ENCODE measurements around the gene SLC32A1. TPM values are rescaled to one million over a fixed set of nuclear protein-coding genes. Genes with fewer than 3 reads are reported as not detected.
A peak's percentile ranks its signal among the peaks of the same experiment; 100 is the strongest.

The SLC32A1 gene
- total and polyA plus RNA-seq, 7 donors, result not detected

GRCh38 chr20:38759106-38759505 lies 34.8 kb downstream of the SLC32A1 start:
- Histone ChIP-seq H3K27ac (no peak overlapping the region), H3K9me3 (no peaks in the 10 kb centered on the region), H3K4me1 (no peaks in the 10 kb centered on the region), H3K4me3 (no peak overlapping the region), H3K27me3 (ENCODE audit: insufficient read depth in 3 of 3, low read length in 2 of 3) (no peaks in the 10 kb centered on the region), H3K36me3 (ENCODE audit: insufficient read depth in 1 of 2, low read depth in 1 of 2) (peaks cover 16 to 95% of the 10 kb centered on the region in 2 donors)
- intact Hi-C loops (cut with DNase I), result loop anchor here in 1 of 2 donors (5.0 kb wide), 1 partner anchor 232 kb away; no protein-coding TSS in a partner anchor
- DNase-seq (no peak), ATAC-seq (no peak)
- 58 to 85% (median 68%) methylated on average over 7 of the region's 7 CpGs for WGBS, 3 donors
- no peak for TF ChIP-seq CTCF (IDR thresholded peaks at IDR 0.05)

GRCh38 chr20:38760978-38761377 lies 36.7 kb downstream of the SLC32A1 start:
- intact Hi-C loops (cut with DNase I), result no loop called here
- ATAC-seq (no peak), DNase-seq (no peak)
- WGBS, 3 donors, result 95 to 97% (median 96%) methylated on average over 4 of the region's 4 CpGs
- Histone ChIP-seq H3K27ac (no peak overlapping the region), H3K4me3 (no peak overlapping the region), H3K9me3 (no peaks in the 10 kb centered on the region), H3K4me1 (no peaks in the 10 kb centered on the region), H3K27me3 (ENCODE audit: insufficient read depth in 3 of 3, low read length in 2 of 3) (no peaks in the 10 kb centered on the region), H3K36me3 (ENCODE audit: insufficient read depth in 1 of 2, low read depth in 1 of 2) (peaks cover 20 to 96% of the 10 kb centered on the region in 2 donors)
- TF ChIP-seq CTCF (IDR thresholded peaks at IDR 0.05), result no peak

GRCh38 chr20:38762174-38762573 lies 37.9 kb downstream of the SLC32A1 start:
- Histone ChIP-seq H3K36me3 (ENCODE audit: insufficient read depth in 1 of 2, low read depth in 1 of 2) (peaks cover 20 to 96% of the 10 kb centered on the region in 2 donors), H3K27me3 (ENCODE audit: insufficient read depth in 3 of 3, low read length in 2 of 3) (no peaks in the 10 kb centered on the region), H3K9me3 (no peaks in the 10 kb centered on the region), H3K4me1 (no peaks in the 10 kb centered on the region), H3K27ac (no peak overlapping the region), H3K4me3 (no peak overlapping the region)
- no peak for TF ChIP-seq CTCF (IDR thresholded peaks at IDR 0.05)
- ATAC-seq (no peak), DNase-seq (no peak)
- intact Hi-C loops (cut with DNase I), result no loop called here

GRCh38 chr20:38763616-38764015 lies 39.3 kb downstream of the SLC32A1 start:
- intact Hi-C loops (cut with DNase I), result no loop called here
- Histone ChIP-seq H3K27me3 (ENCODE audit: insufficient read depth in 3 of 3, low read length in 2 of 3) (no peaks in the 10 kb centered on the region), H3K9me3 (no peaks in the 10 kb centered on the region), H3K27ac (no peak overlapping the region), H3K4me1 (no peaks in the 10 kb centered on the region), H3K36me3 (ENCODE audit: insufficient read depth in 1 of 2, low read depth in 1 of 2) (peaks cover 23 to 97% of the 10 kb centered on the region in 2 donors), H3K4me3 (no peak overlapping the region)
- DNase-seq, result no peak
- no peak for TF ChIP-seq CTCF (IDR thresholded peaks at IDR 0.05)
- no peak for ATAC-seq
- WGBS, 3 donors, result 47 to 55% (median 52%) methylated on average over 1 of the region's 1 CpG

GRCh38 chr20:38764567-38765318 lies 40.5 kb downstream of the SLC32A1 start:
- DNase-seq, result no peak
- Histone ChIP-seq H3K36me3 (ENCODE audit: insufficient read depth in 1 of 2, low read depth in 1 of 2) (peaks cover 27 to 100% of the 10 kb centered on the region in 2 donors), H3K4me3 (no peak overlapping the region), H3K27ac (no peak overlapping the region), H3K4me1 (no peaks in the 10 kb centered on the region), H3K27me3 (ENCODE audit: insufficient read depth in 3 of 3, low read length in 2 of 3) (no peaks in the 10 kb centered on the region), H3K9me3 (no peaks in the 10 kb centered on the region)
- intact Hi-C loops (cut with DNase I), result no loop called here
- ATAC-seq, result peak in 3 of 4 donors; percentile 71 to 81 (median 76)
- TF ChIP-seq CTCF (IDR thresholded peaks at IDR 0.05), result no peak
- 78 to 86% (median 82%) methylated on average over 11 of the region's 11 CpGs for WGBS, 3 donors

All from psoas muscle (tissue), 8 donors.